Measurements from ENCODE around the gene NANP. TPM values are rescaled to one million over a fixed set of nuclear protein-coding genes. Genes with fewer than 3 reads are reported as not detected.

Gene NANP
- total and polyA plus RNA-seq, 2 of the 13 experiments (the other 11 are each of a cell fraction or from before 2014, with no cell fraction given), result 8.9 to 21.5 TPM

DNA sequence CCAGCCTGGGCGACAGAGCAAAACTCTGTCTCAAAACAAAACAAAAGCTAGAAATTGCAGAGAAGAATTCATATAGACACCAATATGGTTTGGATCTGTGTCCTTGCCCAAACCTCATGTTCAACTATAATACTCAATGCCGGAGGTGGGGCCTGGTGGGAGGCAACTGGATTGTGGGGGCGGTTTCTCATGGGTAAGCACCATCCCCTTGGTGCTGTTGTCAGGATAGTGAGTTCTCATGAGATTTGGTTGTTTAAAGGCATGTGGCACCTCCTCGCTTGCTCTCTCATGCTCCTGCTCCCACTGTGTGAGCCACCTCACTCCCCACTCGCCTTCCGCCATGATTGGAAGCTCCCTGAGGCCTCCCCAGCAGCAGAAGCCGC, 53.7 kb downstream of the NANP start:
- ChIA-PET POLR2A (interaction anchor here (1.6 kb wide), 1 partner anchor 14 kb away, joined by 5 read pairs; no protein-coding TSS in a partner anchor), CTCF (ENCODE audit: low intra/inter-chr PET ratio, low total read pairs) (no interaction called here)
- Histone ChIP-seq H3K9ac (ENCODE audit: insufficient read depth, low read depth, low read length) (no peak overlapping the region), H3K79me2 (ENCODE audit: insufficient read depth, low read length) (peaks cover 91% of the 10 kb centered on the region), H3K9me3 (ENCODE audit: low read length) (no peaks in the 10 kb centered on the region), H3K4me3 (replicated peaks in 1 of 3; ENCODE audit: insufficient read depth in 1 of 3, low read depth in 2 of 3, low read length in 3 of 3) (no peak overlapping the region), H3K27ac (ENCODE audit: extremely low read length, insufficient read depth, low read length) (no peak overlapping the region), H3K27me3 (ENCODE audit: control insufficient read depth in 1 of 2, insufficient read depth in 2 of 2, low read length in 2 of 2) (no peaks in the 10 kb centered on the region), H2AFZ (ENCODE audit: low read length) (no peak overlapping the region), H3K4me2 (ENCODE audit: low read depth, low read length) (no peak overlapping the region), H3K36me3 (replicated peaks in 1 of 2; ENCODE audit: control insufficient read depth in 1 of 2, insufficient read depth in 2 of 2, low read length in 2 of 2) (peaks cover 5 to 19% of the 10 kb centered on the region in 2 experiments), H3K4me1 (ENCODE audit: insufficient read depth, low read length) (peaks cover 51% of the 10 kb centered on the region), H4K20me1 (ENCODE audit: insufficient read depth, low read length) (peaks cover 23% of the 10 kb centered on the region)
- no peak for DNase-seq (ENCODE audit: low spot score)
- ATAC-seq, result no peak
- no peak for FAIRE-seq
- no peak for TF ChIP-seq ZNF570 (CRISPR knock-in tag; IDR thresholded peaks at IDR 0.05; ENCODE audit: borderline replicate concordance)
- TF ChIP-seq, protein P1, sequence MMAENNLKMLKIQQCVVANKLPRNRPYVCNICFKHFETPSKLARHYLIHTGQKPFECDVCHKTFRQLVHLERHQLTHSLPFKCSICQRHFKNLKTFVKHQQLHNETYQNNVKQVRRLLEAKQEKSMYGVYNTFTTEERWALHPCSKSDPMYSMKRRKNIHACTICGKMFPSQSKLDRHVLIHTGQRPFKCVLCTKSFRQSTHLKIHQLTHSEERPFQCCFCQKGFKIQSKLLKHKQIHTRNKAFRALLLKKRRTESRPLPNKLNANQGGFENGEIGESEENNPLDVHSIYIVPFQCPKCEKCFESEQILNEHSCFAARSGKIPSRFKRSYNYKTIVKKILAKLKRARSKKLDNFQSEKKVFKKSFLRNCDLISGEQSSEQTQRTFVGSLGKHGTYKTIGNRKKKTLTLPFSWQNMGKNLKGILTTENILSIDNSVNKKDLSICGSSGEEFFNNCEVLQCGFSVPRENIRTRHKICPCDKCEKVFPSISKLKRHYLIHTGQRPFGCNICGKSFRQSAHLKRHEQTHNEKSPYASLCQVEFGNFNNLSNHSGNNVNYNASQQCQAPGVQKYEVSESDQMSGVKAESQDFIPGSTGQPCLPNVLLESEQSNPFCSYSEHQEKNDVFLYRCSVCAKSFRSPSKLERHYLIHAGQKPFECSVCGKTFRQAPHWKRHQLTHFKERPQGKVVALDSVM (CRISPR knock-in tag; IDR thresholded peaks at IDR 0.05), result 0 out of 2 replicates have a peak, but pooled peaks have one; percentile 5
- 97% methylated on average over 7 of the region's 7 CpGs for WGBS (ENCODE audit: low lambda C conversion rate)
- intact Hi-C loops (cut with micrococcal nuclease; ENCODE audit: unreplicated experiment), result no loop called here
- in situ Hi-C loops (cut with HindIII; ENCODE audit: extremely low pct_ligation_motif_present, low pct_unique_long_range_greater_than_20kb), result no loop called here
- BruUV-seq (replicated peaks), result no TSS peak

DNA sequence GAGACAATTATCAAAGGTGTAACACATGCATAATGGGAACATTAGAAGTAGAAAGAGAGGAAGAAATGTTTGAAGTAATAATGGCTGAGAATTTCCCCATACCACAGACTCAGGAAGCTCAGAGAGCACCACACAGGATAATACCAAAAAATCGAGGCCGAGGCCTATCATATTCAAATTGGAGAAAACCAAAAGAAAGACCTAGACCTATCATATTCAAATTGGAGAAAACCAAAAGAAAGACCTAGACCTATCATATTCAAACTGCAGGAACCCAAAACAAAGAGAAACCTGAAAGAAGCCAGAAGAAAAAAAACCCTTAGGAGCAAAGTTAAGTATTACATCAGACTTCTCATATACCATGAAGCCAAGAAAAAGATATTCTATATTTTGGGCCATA, 56.5 kb downstream of the NANP start:
- CTCF ChIA-PET (ENCODE audit: low intra/inter-chr PET ratio, low total read pairs), result interaction anchor here (0.9 kb wide), 1 partner anchor 15 kb away, joined by 3 read pairs; no protein-coding TSS in a partner anchor
- no peak for ATAC-seq
- TF ChIP-seq, protein P2, sequence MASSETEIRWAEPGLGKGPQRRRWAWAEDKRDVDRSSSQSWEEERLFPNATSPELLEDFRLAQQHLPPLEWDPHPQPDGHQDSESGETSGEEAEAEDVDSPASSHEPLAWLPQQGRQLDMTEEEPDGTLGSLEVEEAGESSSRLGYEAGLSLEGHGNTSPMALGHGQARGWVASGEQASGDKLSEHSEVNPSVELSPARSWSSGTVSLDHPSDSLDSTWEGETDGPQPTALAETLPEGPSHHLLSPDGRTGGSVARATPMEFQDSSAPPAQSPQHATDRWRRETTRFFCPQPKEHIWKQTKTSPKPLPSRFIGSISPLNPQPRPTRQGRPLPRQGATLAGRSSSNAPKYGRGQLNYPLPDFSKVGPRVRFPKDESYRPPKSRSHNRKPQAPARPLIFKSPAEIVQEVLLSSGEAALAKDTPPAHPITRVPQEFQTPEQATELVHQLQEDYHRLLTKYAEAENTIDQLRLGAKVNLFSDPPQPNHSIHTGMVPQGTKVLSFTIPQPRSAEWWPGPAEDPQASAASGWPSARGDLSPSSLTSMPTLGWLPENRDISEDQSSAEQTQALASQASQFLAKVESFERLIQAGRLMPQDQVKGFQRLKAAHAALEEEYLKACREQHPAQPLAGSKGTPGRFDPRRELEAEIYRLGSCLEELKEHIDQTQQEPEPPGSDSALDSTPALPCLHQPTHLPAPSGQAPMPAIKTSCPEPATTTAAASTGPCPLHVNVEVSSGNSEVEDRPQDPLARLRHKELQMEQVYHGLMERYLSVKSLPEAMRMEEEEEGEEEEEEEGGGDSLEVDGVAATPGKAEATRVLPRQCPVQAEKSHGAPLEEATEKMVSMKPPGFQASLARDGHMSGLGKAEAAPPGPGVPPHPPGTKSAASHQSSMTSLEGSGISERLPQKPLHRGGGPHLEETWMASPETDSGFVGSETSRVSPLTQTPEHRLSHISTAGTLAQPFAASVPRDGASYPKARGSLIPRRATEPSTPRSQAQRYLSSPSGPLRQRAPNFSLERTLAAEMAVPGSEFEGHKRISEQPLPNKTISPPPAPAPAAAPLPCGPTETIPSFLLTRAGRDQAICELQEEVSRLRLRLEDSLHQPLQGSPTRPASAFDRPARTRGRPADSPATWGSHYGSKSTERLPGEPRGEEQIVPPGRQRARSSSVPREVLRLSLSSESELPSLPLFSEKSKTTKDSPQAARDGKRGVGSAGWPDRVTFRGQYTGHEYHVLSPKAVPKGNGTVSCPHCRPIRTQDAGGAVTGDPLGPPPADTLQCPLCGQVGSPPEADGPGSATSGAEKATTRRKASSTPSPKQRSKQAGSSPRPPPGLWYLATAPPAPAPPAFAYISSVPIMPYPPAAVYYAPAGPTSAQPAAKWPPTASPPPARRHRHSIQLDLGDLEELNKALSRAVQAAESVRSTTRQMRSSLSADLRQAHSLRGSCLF (CRISPR knock-in tag; IDR thresholded peaks at IDR 0.05; ENCODE audit: borderline replicate concordance), result no peak
- TF ChIP-seq ZNF792 (CRISPR knock-in tag; IDR thresholded peaks at IDR 0.05) (no peak), GTF3A (CRISPR knock-in tag; conservative IDR thresholded peaks at IDR 0.05) (no peak), ZNF451 (CRISPR knock-in tag; IDR thresholded peaks at IDR 0.05) (no peak), FOXO1 (CRISPR knock-in tag; IDR thresholded peaks at IDR 0.05) (no peak)
- TF ChIP-seq, protein P3, sequence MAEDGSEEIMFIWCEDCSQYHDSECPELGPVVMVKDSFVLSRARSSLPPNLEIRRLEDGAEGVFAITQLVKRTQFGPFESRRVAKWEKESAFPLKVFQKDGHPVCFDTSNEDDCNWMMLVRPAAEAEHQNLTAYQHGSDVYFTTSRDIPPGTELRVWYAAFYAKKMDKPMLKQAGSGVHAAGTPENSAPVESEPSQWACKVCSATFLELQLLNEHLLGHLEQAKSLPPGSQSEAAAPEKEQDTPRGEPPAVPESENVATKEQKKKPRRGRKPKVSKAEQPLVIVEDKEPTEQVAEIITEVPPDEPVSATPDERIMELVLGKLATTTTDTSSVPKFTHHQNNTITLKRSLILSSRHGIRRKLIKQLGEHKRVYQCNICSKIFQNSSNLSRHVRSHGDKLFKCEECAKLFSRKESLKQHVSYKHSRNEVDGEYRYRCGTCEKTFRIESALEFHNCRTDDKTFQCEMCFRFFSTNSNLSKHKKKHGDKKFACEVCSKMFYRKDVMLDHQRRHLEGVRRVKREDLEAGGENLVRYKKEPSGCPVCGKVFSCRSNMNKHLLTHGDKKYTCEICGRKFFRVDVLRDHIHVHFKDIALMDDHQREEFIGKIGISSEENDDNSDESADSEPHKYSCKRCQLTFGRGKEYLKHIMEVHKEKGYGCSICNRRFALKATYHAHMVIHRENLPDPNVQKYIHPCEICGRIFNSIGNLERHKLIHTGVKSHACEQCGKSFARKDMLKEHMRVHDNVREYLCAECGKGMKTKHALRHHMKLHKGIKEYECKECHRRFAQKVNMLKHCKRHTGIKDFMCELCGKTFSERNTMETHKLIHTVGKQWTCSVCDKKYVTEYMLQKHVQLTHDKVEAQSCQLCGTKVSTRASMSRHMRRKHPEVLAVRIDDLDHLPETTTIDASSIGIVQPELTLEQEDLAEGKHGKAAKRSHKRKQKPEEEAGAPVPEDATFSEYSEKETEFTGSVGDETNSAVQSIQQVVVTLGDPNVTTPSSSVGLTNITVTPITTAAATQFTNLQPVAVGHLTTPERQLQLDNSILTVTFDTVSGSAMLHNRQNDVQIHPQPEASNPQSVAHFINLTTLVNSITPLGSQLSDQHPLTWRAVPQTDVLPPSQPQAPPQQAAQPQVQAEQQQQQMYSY (CRISPR knock-in tag; IDR thresholded peaks at IDR 0.05), result no peak

More for the DNA sequence above, 56.5 kb downstream of the NANP start:
- POLR2A ChIA-PET, result no interaction called here
- H3K36me3 ChIP-seq (replicated peaks in 1 of 2; ENCODE audit: control insufficient read depth in 1 of 2, insufficient read depth in 2 of 2, low read length in 2 of 2), result peaks cover 5 to 17% of the 10 kb centered on the region in 2 experiments
- no peak overlapping the region for H3K9ac ChIP-seq (ENCODE audit: insufficient read depth, low read depth, low read length)
- no peak overlapping the region for H3K4me3 ChIP-seq (replicated peaks in 1 of 3; ENCODE audit: insufficient read depth in 1 of 3, low read depth in 2 of 3, low read length in 3 of 3)
- peaks cover 90% of the 10 kb centered on the region for H3K79me2 ChIP-seq (ENCODE audit: insufficient read depth, low read length)
- H3K4me1 ChIP-seq (ENCODE audit: insufficient read depth, low read length), result peaks cover 40% of the 10 kb centered on the region
- DNase-seq (ENCODE audit: low spot score) (no peak), FAIRE-seq (no peak)
- no peak overlapping the region for H3K27ac ChIP-seq (ENCODE audit: extremely low read length, insufficient read depth, low read length)
- 89% methylated on average over 2 of the region's 2 CpGs for WGBS (ENCODE audit: low lambda C conversion rate)
- no peaks in the 10 kb centered on the region for H3K9me3 ChIP-seq (ENCODE audit: low read length)
- H3K27me3 ChIP-seq (ENCODE audit: control insufficient read depth in 1 of 2, insufficient read depth in 2 of 2, low read length in 2 of 2), result no peaks in the 10 kb centered on the region
- intact Hi-C loops (cut with micrococcal nuclease; ENCODE audit: unreplicated experiment) (no loop called here), in situ Hi-C loops (cut with HindIII; ENCODE audit: extremely low pct_ligation_motif_present, low pct_unique_long_range_greater_than_20kb) (no loop called here)
- BruUV-seq (replicated peaks), result no TSS peak
- no peak overlapping the region for H3K4me2 ChIP-seq (ENCODE audit: low read depth, low read length)
- H2AFZ ChIP-seq (ENCODE audit: low read length), result no peak overlapping the region
- H4K20me1 ChIP-seq (ENCODE audit: insufficient read depth, low read length), result peaks cover 17% of the 10 kb centered on the region

Measured in HepG2 (cell line).